ENCODE data around the gene PIR. TPM values are rescaled to one million over a fixed set of nuclear protein-coding genes. Genes with fewer than 3 reads are reported as not detected.

The PIR gene
- total RNA-seq (2021) = 25.1 and 29.7 TPM in 2 replicates
- long read RNA-seq, transcript PIR-201 (10 exons, 1,282 nt) = major isoform, 96 of 128 reads
- long read RNA-seq, transcript PIR-202 (10 exons, 1,539 nt) = minor isoform, 16 of 128 reads
- long read RNA-seq, partial matches to known transcripts = 2 of 128 reads
- long read RNA-seq, other reads (novel, unspliced or antisense) = 14 of 128 reads

DNA sequence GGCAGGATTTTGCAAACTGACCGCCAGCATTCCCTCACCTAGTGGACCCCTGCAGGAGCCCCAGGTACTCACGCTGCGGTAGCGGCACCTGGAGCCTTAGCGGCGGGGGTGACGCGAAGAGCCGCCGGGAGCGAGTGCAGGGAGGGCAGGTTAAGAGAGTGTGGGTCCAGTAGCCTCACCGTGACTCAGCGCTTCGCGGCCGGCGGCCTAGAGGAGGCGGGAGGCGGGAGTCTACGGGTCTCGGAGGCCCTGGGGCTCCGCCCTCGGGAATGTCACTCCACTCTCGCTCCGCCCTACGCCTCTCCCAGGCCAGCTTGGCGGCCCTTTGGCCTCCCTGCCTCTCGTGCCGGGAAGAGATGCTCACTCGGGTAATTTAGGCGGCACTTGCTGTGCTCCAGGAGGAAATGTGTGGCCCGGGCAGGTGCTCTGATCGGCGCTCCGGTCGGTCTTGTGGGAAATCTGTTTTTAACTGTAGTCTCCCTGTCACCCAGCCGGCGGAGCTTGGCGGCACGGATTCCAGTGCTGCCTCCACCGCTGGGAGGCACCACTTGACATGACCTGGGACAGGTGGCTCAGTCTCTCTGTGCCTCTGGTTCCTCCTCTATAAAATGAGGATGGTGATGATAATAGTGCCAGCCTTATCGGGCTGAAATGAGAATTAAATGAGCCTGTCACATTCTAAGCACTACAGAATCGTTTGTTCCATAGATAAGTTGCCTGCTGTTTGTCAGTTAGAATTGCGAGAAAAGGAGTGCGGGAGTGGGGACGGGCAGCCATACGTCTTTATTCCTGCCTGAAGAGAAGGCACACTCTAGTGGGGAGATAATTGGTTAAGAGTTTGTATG is at the start of gene PIR:
Gene PIR, minus strand, starts transcription at position 216 of the 845 bp plus-strand sequence. CDS start 2,076 bp downstream, outside the sequence.
- Histone ChIP-seq H4K20me1 (ENCODE audit: control insufficient read depth, insufficient read depth, insufficient read length) (no peaks in the 10 kb centered on the region), H2AK5ac (ENCODE audit: insufficient read length, low read length) (no peak within 1 kb of the TSS), H3K9ac (ENCODE audit: extremely low read depth, insufficient read length, low read length) (peak within 1 kb of the TSS; percentile 60), H3K14ac (ENCODE audit: insufficient read depth, low read length) (no peak within 1 kb of the TSS), H2BK12ac (ENCODE audit: insufficient read length, low read depth, low read length) (no peak within 1 kb of the TSS), H2AFZ (ENCODE audit: low read length) (no peak within 1 kb of the TSS), H2BK20ac (ENCODE audit: low read depth, low read length, poor library complexity, severe bottlenecking) (no peak within 1 kb of the TSS), H3K18ac (ENCODE audit: insufficient read length, low read depth, low read length) (no peak within 1 kb of the TSS), H4K8ac (replicated peaks; ENCODE audit: insufficient read length, low read depth, low read length) (no peak within 1 kb of the TSS), H3K79me2 (ENCODE audit: insufficient read depth, low read length) (no peaks in the 10 kb centered on the region), H3K9me3 (ENCODE audit: control insufficient read depth, low read depth, low read length) (no peaks in the 10 kb centered on the region), H4K91ac (ENCODE audit: insufficient read length, low read depth, low read length) (no peak within 1 kb of the TSS), H2BK120ac (ENCODE audit: low read depth, low read length, poor library complexity, severe bottlenecking) (no peak within 1 kb of the TSS), H3K27ac (ENCODE audit: insufficient read length, low read depth, low read length) (no peak within 1 kb of the TSS), H3K4me1 (ENCODE audit: insufficient read depth, low read length) (no peaks in the 10 kb centered on the region; the same call in 1 of the 2 replicates), H3T11ph (ENCODE audit: low read length) (no peak within 1 kb of the TSS), H3K23ac (ENCODE audit: insufficient read length, low read depth, low read length) (no peak within 1 kb of the TSS), H3K23me2 (ENCODE audit: insufficient read length, low read depth, low read length, poor library complexity, severe bottlenecking) (peaks cover 3% of the 10 kb centered on the region), H3K79me1 (ENCODE audit: insufficient read depth, low read depth, low read length, poor library complexity, severe bottlenecking) (no peaks in the 10 kb centered on the region), H2BK15ac (ENCODE audit: low read depth, low read length) (no peak within 1 kb of the TSS), H3K4me2 (ENCODE audit: insufficient read depth, insufficient read length, low read length) (peak within 1 kb of the TSS; percentile 67), H3K56ac (ENCODE audit: insufficient read length, low read depth, low read length) (no peak within 1 kb of the TSS), H4K5ac (ENCODE audit: insufficient read length, low read depth, low read length) (no peak within 1 kb of the TSS), H3K27me3 (ENCODE audit: insufficient read depth, low read length) (no peaks in the 10 kb centered on the region), H2BK5ac (ENCODE audit: insufficient read length, low read length) (no peak within 1 kb of the TSS), H3K4ac (ENCODE audit: low read depth, low read length) (no peak within 1 kb of the TSS)
- peak; percentile 97 for DNase-seq
- WGBS (ENCODE audit: extremely low coverage, insufficient read length, low lambda C conversion rate) = no CpG with 5 or more reads among the region's 47 CpGs
- H3K4me3 Mint-ChIP-seq = peak within 1 kb of the TSS; percentile 84 to 88
- H3K36me3 Mint-ChIP-seq (ENCODE audit: insufficient read depth in 1 of 3, low read depth in 3 of 3) = peaks cover 12 to 18% (median 13%) of the 10 kb centered on the region in 3 experiments
- peaks cover 18% of the 10 kb centered on the region in 2 experiments for H3K4me1 Mint-ChIP-seq
- peak within 1 kb of the TSS; percentile 96 to 97 (median 96) for H3K27ac Mint-ChIP-seq
- TF ChIP-seq, protein P1, sequence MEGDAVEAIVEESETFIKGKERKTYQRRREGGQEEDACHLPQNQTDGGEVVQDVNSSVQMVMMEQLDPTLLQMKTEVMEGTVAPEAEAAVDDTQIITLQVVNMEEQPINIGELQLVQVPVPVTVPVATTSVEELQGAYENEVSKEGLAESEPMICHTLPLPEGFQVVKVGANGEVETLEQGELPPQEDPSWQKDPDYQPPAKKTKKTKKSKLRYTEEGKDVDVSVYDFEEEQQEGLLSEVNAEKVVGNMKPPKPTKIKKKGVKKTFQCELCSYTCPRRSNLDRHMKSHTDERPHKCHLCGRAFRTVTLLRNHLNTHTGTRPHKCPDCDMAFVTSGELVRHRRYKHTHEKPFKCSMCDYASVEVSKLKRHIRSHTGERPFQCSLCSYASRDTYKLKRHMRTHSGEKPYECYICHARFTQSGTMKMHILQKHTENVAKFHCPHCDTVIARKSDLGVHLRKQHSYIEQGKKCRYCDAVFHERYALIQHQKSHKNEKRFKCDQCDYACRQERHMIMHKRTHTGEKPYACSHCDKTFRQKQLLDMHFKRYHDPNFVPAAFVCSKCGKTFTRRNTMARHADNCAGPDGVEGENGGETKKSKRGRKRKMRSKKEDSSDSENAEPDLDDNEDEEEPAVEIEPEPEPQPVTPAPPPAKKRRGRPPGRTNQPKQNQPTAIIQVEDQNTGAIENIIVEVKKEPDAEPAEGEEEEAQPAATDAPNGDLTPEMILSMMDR (conservative IDR thresholded peaks at IDR 0.05) = peak; percentile 73
- no peaks in the 10 kb centered on the region for H3K27me3 Mint-ChIP-seq (ENCODE audit: low read depth)
- H3K9me3 Mint-ChIP-seq = no peaks in the 10 kb centered on the region

Data from H9 (cell line).